CD14-positive monocyte (primary cell): ENCODE measurements around the gene CNDP2. TPM values are rescaled to one million over a fixed set of nuclear protein-coding genes. Genes with fewer than 3 reads are reported as not detected.

Experiments used
- DNase-seq, 3 donors: peaks; one replicate each; pipeline ENCODE4 v3.0.0-alpha.2; 2011 to 2022
- H2AFZ ChIP-seq: 2 replicates; pipeline ENCODE4 v1.6.0; 2012; ENCODE audit warnings: mild to moderate bottlenecking, low read depth, low read length, inconsistent platforms; ENCODE audit not compliant: insufficient read depth, poor library complexity, severe bottlenecking
- H3K27ac ChIP-seq, 2 donors: 1 replicate in 1 of 2; 2 replicates in 1 of 2; pipeline ENCODE4 v1.5.1; 2012 to 2013; ENCODE audit warnings: low read length in 2 of 2, control low read depth in 1 of 2, inconsistent platforms in 1 of 2, low read depth in 1 of 2, mild to moderate bottlenecking in 1 of 2
- H3K27me3 ChIP-seq, 2 donors: one replicate each; pipeline versions ENCODE4 v1.6.0 to v1.6.1; 2011 to 2013; ENCODE audit warnings: low read length in 2 of 2; ENCODE audit not compliant: control insufficient read depth in 2 of 2, insufficient read depth in 2 of 2
- H3K36me3 ChIP-seq, 2 donors: replicated peaks in 1 of 2; 1 replicate in 1 of 2; 2 replicates in 1 of 2; pipeline versions ENCODE4 v1.5.1 to v1.6.1; 2012 to 2013; ENCODE audit warnings: low read length in 2 of 2, control low read depth in 1 of 2, inconsistent platforms in 1 of 2, mild to moderate bottlenecking in 1 of 2; ENCODE audit not compliant: insufficient read depth in 2 of 2, control insufficient read depth in 1 of 2
- H3K4me1 ChIP-seq, 2 donors: 1 replicate in 1 of 2; 2 replicates in 1 of 2; pipeline versions ENCODE4 v1.5.1 to v1.6.1; 2012 to 2013; ENCODE audit warnings: low read length in 2 of 2, control low read depth in 1 of 2, inconsistent platforms in 1 of 2, mild to moderate bottlenecking in 1 of 2, moderate library complexity in 1 of 2; ENCODE audit not compliant: insufficient read depth in 2 of 2, control insufficient read depth in 1 of 2
- H3K4me2 ChIP-seq: replicated peaks from 2 replicates; pipeline ENCODE3; 2012; ENCODE audit warnings: low read length, moderate library complexity, mild to moderate bottlenecking; ENCODE audit not compliant: poor library complexity, severe bottlenecking; ENCODE audit errors: extremely low read depth
- H3K4me3 ChIP-seq, 3 experiments: fragments of 200-600 bp in 1 of 3; sonication (generic) in 1 of 3; replicated peaks in 1 of 3; 1 replicate in 2 of 3; 2 replicates in 1 of 3; pipeline ENCODE4 v1.5.1; 2011 to 2013; ENCODE audit warnings: low read length in 3 of 3, mild to moderate bottlenecking in 3 of 3, control low read depth in 2 of 3, low read depth in 2 of 3, inconsistent platforms in 1 of 3, moderate library complexity in 1 of 3
- H3K79me2 ChIP-seq: 2 replicates; pipeline ENCODE4 v1.6.0; 2012; ENCODE audit warnings: mild to moderate bottlenecking, control low read depth, inconsistent platforms, low read length, moderate library complexity; ENCODE audit not compliant: insufficient read depth
- H3K9ac ChIP-seq: 2 replicates; pipeline ENCODE4 v1.6.0; 2017; ENCODE audit warnings: low read length, mild to moderate bottlenecking; ENCODE audit not compliant: insufficient read depth, poor library complexity, severe bottlenecking
- H3K9me3 ChIP-seq, 2 donors: replicated peaks in 1 of 2; 1 replicate in 1 of 2; 2 replicates in 1 of 2; pipeline versions ENCODE4 v1.5.1 to v1.6.1; 2012 to 2013; ENCODE audit warnings: low read length in 2 of 2, control low read depth in 1 of 2; ENCODE audit not compliant: control insufficient read depth in 1 of 2, insufficient read depth in 1 of 2
- H4K20me1 ChIP-seq: 2 replicates; pipeline ENCODE4 v1.6.0; 2012; ENCODE audit warnings: mild to moderate bottlenecking, low read length, control low read depth, moderate library complexity; ENCODE audit not compliant: insufficient read depth
- H3K27ac Mint-ChIP-seq, 7 donors: one replicate each; pipeline ENCODE4 v1.8.0; 2020; ENCODE audit warnings: mild to moderate bottlenecking in 7 of 7, mixed read lengths in 7 of 7, moderate library complexity in 6 of 7, inconsistent platforms in 2 of 7
- H3K27me3 Mint-ChIP-seq, 3 donors: one replicate each; pipeline ENCODE4 v1.8.0; 2021 to 2022; ENCODE audit warnings: low read depth in 3 of 3, mild to moderate bottlenecking in 3 of 3, mixed read lengths in 3 of 3, moderate library complexity in 3 of 3, inconsistent platforms in 1 of 3
- H3K36me3 Mint-ChIP-seq, 2 donors: one replicate each; pipeline ENCODE4 v1.8.0; 2020; ENCODE audit warnings: mixed read lengths in 2 of 2, inconsistent platforms in 1 of 2, mild to moderate bottlenecking in 1 of 2
- H3K4me1 Mint-ChIP-seq: one replicate; pipeline ENCODE4 v1.8.0; 2020; ENCODE audit warnings: mild to moderate bottlenecking, mixed read lengths
- H3K4me3 Mint-ChIP-seq, 2 donors: one replicate each; pipeline ENCODE4 v1.8.0; 2020; ENCODE audit warnings: mild to moderate bottlenecking in 2 of 2, mixed read lengths in 2 of 2, moderate library complexity in 1 of 2
- H3K9me3 Mint-ChIP-seq, 7 donors: one replicate each; pipeline ENCODE4 v1.8.0; 2020 to 2022; ENCODE audit warnings: mixed read lengths in 7 of 7, mild to moderate bottlenecking in 6 of 7, moderate library complexity in 6 of 7, inconsistent platforms in 2 of 7
- WGBS: methylation state at CpG from one replicate; pipeline ENCODE4 v1.1.5; 2013; ENCODE audit warnings: missing lambda C conversion rate; ENCODE audit not compliant: insufficient coverage; 5-methylcytosine and 5-hydroxymethylcytosine counted together
- intact Hi-C, 2 donors: fragments of 100-400 bp; cut with micrococcal nuclease; formaldehyde crosslinking; loops; one replicate each; pipeline versions ENCODE4 v1.15.0 to v1.15.1; 2023
- polyA plus RNA-seq, 3 donors: library from polyadenylated mRNA; depleted of rRNA in 1 of 3; unstranded in 2 of 3; stranded (reverse) in 1 of 3; fragments of 300-500 nt in 2 of 3; fragments of >200 nt in 1 of 3; fragmentation: Illumina TruSeq in 2 of 3; gene quantifications; 1 replicate in 2 of 3; 2 replicates in 1 of 3; pipeline ENCODE4 v1.2.3, GENCODE V29; 2012 to 2021
- TF ChIP-seq, protein P1 (sequence below): fragments of 200-600 bp; IDR thresholded peaks from one replicate; pipeline ENCODE4 v1.8.0; 2022; ENCODE audit warnings: antibody characterized with exemption, mild to moderate bottlenecking

Gene CNDP2
- polyA plus RNA-seq, 3 donors, result 103 to 186 (median 122) TPM

DNA sequence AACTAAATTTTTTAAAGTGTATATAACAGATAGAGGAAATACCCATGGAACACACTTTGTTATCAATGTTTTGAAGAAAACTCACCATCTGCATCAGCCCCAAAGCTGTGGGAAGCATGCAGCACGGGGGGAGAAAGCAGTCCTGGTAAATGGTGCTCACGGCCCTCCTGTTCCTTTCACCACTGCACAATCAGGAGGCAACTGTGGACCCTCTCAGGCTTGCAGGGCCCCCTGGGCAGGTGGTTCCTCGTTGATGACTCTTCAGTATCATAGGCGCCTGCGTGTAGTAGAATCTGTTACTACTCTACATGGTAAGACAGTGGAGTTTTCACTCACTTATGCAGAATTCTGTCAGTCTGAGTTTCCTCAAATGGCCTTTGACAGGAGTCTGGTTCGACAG lies 33.2 kb downstream of the CNDP2 start:
- H3K4me1 Mint-ChIP-seq, result peaks cover 3% of the 10 kb centered on the region
- H3K36me3 Mint-ChIP-seq, result no peaks in the 10 kb centered on the region
- no peaks in the 10 kb centered on the region for H3K36me3 ChIP-seq
- H3K9ac ChIP-seq, result no peak overlapping the region
- no peak overlapping the region for H3K4me2 ChIP-seq
- peaks cover 3 to 4% of the 10 kb centered on the region in 2 donors for H3K4me1 ChIP-seq
- peaks cover 0 to 2% (median 2%) of the 10 kb centered on the region in 3 donors for H3K27me3 Mint-ChIP-seq
- H3K9me3 Mint-ChIP-seq, result no peaks in the 10 kb centered on the region
- intact Hi-C loops, result no loop called here
- TF ChIP-seq, protein P1, sequence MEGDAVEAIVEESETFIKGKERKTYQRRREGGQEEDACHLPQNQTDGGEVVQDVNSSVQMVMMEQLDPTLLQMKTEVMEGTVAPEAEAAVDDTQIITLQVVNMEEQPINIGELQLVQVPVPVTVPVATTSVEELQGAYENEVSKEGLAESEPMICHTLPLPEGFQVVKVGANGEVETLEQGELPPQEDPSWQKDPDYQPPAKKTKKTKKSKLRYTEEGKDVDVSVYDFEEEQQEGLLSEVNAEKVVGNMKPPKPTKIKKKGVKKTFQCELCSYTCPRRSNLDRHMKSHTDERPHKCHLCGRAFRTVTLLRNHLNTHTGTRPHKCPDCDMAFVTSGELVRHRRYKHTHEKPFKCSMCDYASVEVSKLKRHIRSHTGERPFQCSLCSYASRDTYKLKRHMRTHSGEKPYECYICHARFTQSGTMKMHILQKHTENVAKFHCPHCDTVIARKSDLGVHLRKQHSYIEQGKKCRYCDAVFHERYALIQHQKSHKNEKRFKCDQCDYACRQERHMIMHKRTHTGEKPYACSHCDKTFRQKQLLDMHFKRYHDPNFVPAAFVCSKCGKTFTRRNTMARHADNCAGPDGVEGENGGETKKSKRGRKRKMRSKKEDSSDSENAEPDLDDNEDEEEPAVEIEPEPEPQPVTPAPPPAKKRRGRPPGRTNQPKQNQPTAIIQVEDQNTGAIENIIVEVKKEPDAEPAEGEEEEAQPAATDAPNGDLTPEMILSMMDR, result no peak
- no peaks in the 10 kb centered on the region for H4K20me1 ChIP-seq
- no peak for DNase-seq
- 67% methylated on average over 1 of the region's 6 CpGs for WGBS
- no peaks in the 10 kb centered on the region for H3K9me3 ChIP-seq
- no peak overlapping the region for H2AFZ ChIP-seq
- H3K79me2 ChIP-seq, result no peaks in the 10 kb centered on the region
- H3K27ac Mint-ChIP-seq, result no peak overlapping the region
- H3K27me3 ChIP-seq, result no peaks in the 10 kb centered on the region
- H3K4me3 ChIP-seq, result no peak overlapping the region
- no peak overlapping the region for H3K4me3 Mint-ChIP-seq
- H3K27ac ChIP-seq, result no peak overlapping the region

DNA sequence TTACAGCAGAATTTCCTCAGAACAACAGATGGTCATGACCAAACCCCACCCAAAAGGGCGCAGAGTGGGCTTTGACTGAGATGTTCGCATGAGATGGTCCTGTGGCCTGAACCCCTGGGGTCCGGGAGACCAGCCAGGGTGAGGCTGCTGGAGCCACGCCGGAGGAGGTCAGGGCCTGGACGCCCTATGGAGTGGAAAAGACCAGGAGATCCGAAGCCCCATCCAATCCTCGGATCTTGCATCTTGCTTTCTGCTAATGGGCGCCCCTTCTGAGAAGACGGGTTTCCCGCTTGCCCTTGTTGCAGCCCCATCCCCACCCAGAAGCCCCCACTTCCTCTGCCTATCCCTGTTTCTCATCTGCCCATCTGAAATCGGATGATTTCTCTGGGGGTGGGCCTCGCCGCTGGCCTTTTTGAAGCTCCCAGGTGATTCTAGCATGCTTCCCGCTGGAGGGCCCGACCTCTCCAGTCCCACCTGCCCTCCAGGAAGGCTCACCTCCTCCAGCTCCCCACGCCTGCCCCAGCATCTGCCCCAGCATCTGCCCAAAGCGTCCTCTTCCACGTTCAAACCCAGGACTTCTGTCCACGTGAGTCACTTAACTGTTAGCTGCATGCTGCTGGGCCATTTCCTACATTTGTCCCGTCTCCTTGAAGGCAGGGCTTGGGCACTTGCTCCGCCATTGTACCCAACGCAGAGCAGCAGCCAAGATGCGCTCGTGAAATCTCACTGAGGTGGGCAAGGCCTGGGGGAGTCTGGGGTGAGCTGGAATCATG lies 33.8 kb downstream of the CNDP2 start:
- intact Hi-C loops, result no loop called here
- no peak overlapping the region for H3K4me3 Mint-ChIP-seq
- no peaks in the 10 kb centered on the region for H3K79me2 ChIP-seq

More for the DNA sequence above, 33.8 kb downstream of the CNDP2 start:
- no peaks in the 10 kb centered on the region for H3K9me3 ChIP-seq
- H3K27ac ChIP-seq, result no peak overlapping the region
- no peaks in the 10 kb centered on the region for H3K36me3 ChIP-seq
- Mint-ChIP-seq H3K27me3 (peaks cover 0 to 2% (median 2%) of the 10 kb centered on the region in 3 donors), H3K36me3 (no peaks in the 10 kb centered on the region), H3K27ac (no peak overlapping the region), H3K4me1 (no peaks in the 10 kb centered on the region), H3K9me3 (no peaks in the 10 kb centered on the region)
- no peak overlapping the region for H3K4me2 ChIP-seq
- WGBS, result 92% methylated on average over 24 of the region's 25 CpGs
- DNase-seq, result no peak
- no peaks in the 10 kb centered on the region for H3K4me1 ChIP-seq
- TF ChIP-seq, protein P1, result no peak
- no peaks in the 10 kb centered on the region for H3K27me3 ChIP-seq
- no peak overlapping the region for H3K4me3 ChIP-seq
- H3K9ac ChIP-seq, result no peak overlapping the region
- H2AFZ ChIP-seq, result no peak overlapping the region
- H4K20me1 ChIP-seq, result no peaks in the 10 kb centered on the region
